Left forelimb (tissue), 1 donor: ENCODE results near the gene DIP2C.
"Not testable (repeated sequence)": the region's sequence is repeated elsewhere in the genome, so short reads cannot be mapped to it uniquely, and the experiment has no call there.

ENCODE experiments used
- DNase-seq: peaks from one replicate; pipeline ENCODE4 v3.0.0-alpha.2; 2018; ENCODE audit warnings: low spot score

Gene DIP2C

DNA sequence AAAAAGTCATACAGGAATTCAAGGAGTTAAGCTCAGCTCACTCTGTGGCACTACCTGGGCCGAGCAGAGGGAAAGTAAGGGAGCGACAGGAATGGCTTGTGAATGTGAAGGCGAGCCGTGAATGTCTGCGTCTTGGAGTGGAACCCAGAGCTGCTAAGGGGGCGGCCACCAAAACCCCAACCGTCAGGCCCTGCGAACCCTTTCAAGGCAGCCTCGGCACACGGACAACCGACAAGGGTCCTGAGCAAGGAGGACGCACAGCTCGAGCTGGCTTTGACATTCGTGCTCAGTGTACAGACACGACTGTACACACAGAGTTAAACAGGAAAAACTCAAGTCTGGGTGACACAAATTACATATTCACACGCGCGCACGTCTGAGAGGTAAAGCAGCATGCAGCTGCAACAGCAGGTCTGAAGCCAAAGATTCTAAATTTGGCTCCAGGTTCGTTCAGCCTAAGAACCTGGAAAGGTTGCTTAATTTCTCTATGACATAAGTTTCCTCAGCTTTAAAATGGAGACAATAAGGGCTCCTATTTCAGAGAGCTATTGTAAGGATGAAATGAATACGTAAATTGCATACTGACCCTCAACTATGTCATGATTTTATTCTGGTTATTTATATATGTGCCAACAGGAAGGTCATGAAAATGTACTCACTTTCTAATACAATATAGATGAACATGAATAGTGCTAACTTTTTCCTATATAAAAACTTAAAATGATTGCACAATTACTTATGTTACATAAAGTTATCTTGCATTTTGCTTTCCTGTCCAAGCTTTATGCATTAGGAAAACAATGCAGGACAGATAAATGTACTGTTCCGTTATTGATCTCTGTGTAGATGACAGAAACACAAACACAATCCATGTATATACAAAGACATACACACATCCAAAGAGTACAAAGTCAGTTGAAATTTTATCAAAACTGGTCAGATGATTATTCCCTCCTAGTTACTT is 361.3 kb downstream of the DIP2C start:
- no peak for DNase-seq

DNA sequence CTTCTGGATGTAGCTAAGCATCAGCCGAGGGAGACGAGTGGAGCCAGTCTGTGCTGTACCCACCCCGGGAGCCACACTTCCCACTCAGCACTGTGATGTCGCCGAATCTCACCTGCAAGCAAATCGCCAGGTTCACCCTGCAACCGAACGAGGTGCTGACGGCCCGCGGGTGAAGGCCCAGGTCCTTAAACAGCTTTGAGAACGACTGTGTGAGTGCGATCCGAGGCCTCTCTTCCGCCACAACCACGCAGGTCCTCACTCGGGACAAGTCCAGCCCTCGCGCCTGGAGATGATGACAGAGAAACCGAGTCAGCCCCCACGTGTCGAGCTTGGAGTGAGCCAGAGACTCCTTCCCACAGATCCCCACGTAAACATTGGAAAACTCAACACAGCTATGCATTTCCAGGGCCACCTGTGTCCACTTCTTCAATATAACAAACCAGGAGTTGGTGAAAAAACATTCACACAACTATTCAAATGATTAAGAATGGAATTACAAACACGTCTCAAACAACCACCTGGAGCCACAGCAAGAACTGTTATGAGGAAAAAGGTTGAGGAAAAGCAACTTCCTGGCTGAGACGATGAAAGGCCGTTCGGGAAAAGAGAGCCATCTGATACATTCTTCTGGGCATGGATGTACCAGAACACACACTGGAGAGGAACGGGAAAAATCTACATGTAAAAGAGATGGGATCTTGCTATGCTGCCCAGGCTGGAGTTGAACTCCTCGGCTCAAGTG is 362.4 kb downstream of the DIP2C start:
- no peak for DNase-seq

DNA sequence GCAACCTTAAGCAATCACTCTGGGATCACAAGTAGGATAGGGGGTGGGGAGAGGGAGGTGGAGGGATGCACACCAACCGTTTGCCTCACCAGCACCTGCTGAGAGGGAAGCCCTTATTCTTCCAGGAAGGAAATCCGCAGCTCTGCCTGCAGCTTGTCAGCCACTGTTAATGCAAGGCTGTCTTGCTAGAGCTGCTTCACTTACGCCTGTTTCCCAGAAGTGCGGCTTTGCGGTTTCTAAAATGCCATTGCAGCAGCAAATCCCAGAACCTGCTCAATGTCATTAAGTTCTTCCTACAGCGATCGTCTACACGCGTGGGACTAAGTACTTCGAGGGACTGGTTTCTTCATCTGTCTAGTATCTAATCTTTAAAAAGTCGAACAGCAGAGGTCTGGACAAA is 363.1 kb downstream of the DIP2C start:
- DNase-seq, result no peak

- DNase-seq, result no peak
Observed at GRCh38 chr10:325282-325681, 364.2 kb downstream of the DIP2C start.

- no peak for DNase-seq
Observed at GRCh38 chr10:324593-324992, 364.9 kb downstream of the DIP2C start.

GRCh38 chr10:323651-324293 is 365.7 kb downstream of the DIP2C start:
- no peak for DNase-seq

DNA sequence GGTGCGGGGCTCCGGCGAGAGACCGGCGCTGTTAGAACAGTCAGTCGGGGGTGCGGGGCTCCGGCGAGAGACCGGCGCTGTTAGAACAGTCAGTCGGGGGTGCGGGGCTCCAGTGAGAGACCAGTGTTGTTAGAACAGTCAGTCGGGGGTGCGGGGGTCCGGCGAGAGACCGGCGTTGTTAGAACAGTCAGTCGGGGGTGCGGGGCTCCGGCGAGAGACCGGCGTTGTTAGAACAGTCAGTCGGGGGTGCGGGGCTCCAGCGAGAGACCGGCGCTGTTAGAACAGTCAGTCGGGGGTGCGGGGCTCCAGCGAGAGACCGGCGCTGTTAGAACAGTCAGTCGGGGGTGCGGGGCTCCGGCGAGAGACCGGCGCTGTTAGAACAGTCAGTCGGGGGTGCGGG is 366.4 kb downstream of the DIP2C start:
- DNase-seq, result not testable (repeated sequence)

DNA sequence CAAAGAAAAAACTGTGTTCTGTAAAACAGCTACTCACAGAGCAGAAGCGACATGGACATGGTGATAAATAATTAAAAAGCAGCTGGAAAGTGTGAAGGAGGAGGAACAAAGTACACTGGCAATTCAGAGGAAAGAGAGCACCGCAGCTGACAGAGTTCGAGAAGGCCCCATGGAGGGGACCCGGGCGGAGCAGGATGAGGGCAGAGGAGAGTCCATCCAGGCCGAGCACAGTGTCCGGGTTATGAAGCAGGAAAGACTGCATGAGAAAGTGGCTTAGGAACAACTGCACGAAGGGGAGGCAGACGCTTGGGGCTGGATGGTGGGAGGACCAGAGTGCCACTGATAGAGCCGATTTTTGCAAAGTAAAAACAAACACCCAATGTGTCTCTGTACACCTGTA is 368.7 kb downstream of the DIP2C start:
- no peak for DNase-seq

DNA sequence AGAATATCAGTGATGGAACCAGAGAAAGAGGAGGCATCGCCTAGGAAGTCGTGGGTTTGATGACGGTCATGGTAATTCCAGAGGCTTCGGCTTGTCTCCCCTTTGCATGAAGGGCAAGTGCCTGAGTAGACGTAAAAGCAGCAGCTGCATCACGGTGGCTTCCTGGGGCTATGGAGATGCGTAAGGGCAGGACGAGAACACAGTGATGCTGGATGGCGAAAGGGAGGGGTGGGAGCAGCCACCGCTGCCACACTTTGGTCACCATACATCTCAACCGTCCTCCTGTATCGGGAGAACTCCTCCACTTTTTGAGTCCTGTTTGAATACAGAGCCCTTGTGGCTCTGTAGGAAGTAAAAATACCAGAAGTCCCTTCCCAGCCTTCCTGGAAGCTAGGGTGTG is 371.5 kb downstream of the DIP2C start:
- no peak for DNase-seq

DNA sequence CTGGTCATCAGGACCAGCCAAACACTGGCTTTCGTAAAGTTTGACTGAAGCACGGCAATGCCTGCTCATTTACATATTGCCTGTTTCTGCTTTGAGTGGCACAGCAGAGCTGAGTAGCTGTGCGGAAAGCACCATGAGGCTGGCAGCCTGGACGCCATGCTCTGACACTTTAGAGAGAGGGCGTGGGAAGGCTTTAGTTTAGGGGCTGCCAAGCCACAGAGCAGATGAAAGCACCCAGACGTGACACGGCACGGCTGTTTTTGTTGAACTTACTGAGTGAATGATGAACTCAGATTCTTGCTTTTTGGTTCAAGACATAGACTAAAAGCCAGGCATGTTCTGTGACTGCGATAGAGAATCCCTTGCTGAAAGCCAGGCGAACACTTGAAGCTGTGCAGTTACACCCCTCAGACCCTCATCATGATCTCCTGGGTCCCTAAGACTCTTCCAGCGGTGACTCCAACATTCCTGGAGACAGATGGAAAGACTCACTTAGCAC is 372.1 kb downstream of the DIP2C start:
- no peak for DNase-seq

DNA sequence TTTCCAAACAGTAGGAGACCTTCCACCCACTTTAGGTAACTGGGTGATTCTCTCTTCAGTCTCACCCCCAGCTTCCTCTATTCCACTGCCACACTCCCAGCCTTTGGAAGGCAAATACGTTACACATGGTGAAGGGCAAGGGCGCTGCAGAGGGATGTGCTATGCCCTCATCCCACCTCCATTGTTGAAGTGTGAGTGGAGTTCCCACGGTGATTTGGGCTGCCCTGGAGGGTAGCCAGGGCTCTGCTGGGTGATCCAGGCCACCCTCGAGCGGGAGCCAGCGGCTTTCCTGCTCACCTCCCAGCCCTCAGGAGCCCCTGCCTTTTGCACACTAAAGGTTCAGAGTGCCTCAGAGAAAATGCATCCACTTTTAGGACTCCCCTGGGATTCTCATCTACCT is 373.1 kb downstream of the DIP2C start:
- no peak for DNase-seq

GRCh38 chr10:314871-315270 is 374.6 kb downstream of the DIP2C start:
- DNase-seq, result no peak

- no peak for DNase-seq
Observed at GRCh38 chr10:314381-314780, 375.1 kb downstream of the DIP2C start.

DNA sequence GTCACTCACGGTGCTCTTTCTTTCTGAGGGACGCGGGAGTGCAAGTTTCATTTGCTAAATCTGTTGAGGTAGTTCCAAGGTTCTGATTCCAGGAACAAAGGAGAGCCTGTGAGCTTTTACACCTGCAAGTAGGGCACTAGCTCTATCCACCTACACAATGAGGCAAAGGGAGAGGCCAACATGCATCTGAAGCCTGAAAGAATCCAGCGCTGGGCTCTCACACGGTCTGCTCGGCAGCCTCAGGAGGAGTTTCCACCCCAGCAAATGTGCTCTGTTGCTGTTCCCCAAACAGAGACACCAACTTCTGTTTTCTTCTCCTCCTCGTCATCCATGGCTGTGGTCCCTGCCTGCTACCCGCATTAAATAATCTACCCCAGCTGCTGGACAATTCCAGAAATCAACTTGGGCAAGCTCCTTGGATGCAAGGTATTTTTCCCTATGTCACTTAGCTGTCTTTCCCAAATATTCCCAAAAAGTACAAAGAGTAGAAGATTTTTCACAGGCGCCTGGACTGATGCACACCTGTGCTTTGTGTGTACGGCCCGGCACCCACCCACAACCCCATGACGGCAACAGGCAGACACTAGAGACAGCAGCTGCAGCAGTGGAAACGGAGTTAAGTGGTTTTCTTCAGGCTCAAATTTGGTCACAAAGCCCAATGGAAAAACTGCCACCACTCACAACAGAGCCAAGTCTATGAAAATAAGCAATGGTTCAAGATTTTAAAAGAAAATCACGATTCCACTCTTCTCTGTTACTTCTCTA is 377.4 kb downstream of the DIP2C start:
- DNase-seq, result no peak

GRCh38 chr10:310976-311639 is 378.4 kb downstream of the DIP2C start:
- DNase-seq, result no peak

DNA sequence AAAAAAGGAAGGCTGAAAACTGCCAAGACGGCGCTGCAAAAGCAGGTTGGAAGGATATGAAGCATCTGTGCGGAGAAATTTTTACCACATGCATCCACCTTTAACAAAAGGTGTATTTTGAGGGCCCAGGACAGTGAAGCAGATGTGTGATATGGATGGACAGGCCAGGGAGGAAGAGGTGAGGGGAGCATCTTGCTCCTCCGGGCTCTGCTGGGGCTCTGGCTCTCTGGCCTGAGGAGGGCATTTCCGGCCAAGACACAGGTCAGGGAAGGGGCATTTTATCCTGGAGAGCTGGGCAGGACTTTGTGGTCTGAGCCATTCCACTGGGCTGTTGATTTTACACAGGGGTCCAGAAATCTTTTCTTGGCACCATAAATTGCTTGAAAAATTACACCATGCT is 379.1 kb downstream of the DIP2C start:
- no peak for DNase-seq

DNA sequence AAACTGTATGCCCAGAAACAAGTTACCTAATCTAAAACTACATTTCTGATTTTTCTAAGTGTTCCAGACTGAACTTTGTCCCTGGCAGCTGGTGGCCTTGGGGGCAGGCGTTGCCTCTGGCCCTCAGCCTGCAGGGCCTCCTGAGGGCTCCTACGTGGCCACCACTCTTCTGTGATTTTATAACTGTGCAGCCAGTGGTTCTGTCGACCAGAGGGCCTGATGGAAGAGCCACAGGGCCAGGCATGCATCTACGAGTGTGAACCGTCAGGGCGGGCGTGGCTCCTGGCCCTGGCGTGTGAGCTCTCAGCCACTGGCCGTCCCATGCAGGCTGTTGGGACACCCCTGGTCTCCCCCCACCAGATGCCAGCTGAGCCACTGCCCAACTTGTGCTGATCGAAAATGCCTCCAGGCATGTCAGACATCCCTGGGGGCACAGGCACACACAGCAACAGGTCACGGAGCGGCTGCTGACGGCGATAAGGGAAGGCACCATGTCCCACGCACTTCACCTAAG is 380.8 kb downstream of the DIP2C start:
- DNase-seq, result no peak

DNA sequence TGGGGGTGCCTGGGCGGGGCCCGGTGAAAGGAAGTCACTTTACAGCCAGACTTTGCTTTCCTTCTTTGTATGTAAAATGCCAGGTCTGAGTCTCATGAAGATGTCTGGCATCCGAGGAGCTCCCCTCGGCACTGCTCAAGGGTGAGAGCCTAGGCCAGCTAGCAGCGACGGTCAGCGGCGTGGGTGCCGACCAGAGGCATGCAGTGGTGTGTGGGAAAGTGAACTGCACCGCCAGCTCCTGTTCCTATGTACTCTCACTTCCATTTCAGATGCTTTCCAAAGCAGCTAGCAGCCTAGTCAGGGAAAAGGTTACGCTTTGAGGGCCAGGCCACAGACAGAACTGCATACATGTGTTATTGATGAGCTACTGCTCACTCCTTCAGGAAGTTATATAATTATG is 381.4 kb downstream of the DIP2C start:
- DNase-seq, result no peak

DNA sequence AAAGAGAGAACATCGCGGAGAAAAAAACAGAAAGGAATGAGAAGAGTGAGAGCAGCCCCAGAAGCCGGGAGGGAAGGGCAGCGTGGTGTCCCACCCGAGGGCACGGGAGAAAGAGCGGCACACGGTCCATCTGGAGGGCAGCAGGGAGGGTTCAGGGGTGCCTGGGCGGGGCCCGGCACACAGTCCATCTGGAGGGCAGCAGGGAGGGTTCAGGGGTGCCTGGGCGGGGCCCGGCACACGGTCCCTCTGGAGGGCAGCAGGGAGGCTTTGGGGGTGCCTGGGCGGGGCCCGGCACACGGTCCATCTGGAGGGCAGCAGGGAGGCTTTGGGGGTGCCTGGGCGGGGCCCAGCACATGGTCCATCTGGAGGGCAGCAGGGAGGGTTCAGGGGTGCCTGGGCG is 381.8 kb downstream of the DIP2C start:
- DNase-seq, result no peak

- DNase-seq, result no peak
Observed at GRCh38 chr10:306675-307185, 382.7 kb downstream of the DIP2C start.
